HG03565 (cell line): ENCODE data around the gene DIAPH3.

Experiments used
- ATAC-seq: cut with Tn5 transposase; IDR thresholded peaks from one replicate; pipeline ENCODE4 v1.9.1; 2021; ENCODE audit warnings: mild to moderate bottlenecking, moderate library complexity; ENCODE audit not compliant: unreplicated experiment

The DIAPH3 gene

DNA sequence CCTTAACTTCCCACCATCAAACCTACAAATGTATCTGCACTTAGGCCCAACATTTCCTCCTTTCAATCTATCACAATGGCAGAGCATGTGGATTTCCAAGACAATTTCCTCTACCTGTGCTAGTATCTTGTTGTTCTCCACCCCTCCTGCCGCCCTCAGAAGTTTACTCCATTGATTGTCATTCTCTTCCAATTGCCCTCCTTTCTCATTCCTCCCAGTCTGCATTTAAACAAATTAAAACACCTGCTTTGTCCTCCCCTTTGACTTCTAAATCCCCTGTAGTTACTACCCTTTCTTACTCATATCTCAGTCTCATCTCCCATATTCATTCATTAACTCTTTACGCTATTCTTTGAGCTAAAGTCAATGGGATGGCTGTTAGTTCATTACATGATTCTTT lies 370.6 kb downstream of the DIAPH3 start:
- no peak for ATAC-seq

DNA sequence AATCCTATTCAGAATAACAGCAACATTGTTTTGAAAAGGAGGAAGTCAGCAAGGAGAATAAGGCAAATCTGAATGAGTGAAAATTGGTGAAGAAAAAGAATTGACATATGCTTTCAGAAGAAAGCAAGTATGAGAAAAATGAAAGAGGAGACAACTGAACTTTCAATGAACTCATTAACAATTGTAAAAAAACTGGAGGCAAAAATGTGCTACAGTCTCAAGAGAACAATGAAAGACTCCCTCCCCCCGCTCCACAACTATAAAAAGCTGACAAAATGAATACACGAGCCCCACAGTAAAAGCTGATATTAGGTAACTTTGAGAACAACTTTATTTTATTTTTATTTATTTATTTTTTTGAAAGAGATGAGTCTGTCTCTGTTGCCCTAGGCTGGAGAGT lies 373.1 kb downstream of the DIAPH3 start:
- no peak for ATAC-seq

DNA sequence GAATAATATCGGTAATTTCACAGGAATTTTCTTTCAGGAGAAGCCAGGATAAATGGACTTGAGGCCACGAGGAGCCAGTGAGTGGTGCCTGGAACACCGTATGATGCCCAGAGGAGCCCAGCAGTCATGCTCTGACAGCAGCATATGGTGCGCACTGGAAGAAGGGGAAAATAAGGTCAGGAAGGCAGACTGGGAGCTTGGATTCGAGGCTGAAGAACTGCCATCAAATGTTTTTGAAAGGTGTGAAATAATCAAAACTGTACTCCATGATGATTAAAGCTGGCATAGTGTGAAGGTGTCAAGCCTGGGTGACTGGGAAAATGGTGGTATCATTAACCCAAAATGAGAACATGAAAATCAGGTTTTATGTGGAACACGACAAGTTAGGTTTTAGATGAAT lies 374.2 kb downstream of the DIAPH3 start:
- ATAC-seq: no peak

DNA sequence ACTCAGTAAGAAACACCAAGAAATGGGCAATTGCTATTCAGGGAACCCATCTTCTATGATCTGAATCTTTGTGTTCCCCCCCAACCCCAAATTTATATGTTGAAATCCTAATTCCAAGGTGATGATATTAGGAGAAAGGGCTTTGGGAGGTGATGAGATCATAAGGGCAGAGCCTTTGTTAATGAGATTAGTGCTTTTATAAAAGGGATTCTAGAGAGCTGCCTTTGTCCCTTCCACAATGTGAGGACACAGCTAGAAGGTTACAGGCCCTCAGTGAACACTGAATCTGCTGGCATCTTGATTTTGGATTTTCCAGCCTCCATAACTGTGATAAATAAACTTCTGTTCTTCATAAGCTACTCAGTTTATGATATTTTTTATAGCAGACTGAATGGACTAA lies 376.0 kb downstream of the DIAPH3 start:
- ATAC-seq: no peak

DNA sequence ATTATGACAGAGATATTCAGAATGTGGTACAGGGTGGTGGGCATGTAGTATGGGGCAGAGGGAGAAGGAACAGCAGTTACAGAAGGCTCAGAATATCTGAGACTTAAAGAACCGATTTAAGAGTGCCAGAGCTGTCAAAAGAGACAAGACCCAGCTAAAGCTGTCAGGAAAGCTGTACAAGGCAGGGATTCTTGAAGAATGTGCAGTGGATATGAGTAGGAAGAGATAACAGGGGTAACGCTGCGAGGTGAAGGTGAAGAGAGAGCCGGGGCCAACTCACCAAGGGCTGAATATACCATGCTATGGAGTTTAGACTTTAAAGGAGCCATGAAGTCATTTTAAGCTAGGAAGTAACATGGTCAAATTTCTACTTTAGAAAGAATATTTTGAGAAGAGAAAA lies 381.0 kb downstream of the DIAPH3 start:
- ATAC-seq: no peak

DNA sequence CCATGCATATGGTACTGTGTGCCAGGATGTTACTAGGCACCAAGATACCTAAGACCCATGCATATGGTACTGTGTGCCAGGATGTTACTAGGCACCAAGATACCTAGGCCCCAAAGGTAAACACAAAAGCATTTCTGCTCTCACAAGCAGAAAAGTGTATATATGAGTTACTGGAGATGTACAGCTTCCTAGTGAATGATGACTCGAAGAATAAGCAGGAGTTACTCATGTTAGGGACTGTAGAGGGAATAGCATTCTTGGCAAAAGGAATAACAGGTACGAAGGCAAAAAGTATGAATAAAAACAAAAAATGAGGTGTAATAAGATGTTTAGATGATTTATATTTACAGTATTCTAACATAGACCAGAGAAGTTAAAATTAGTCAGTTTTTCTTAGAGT lies 383.7 kb downstream of the DIAPH3 start:
- no peak for ATAC-seq

DNA sequence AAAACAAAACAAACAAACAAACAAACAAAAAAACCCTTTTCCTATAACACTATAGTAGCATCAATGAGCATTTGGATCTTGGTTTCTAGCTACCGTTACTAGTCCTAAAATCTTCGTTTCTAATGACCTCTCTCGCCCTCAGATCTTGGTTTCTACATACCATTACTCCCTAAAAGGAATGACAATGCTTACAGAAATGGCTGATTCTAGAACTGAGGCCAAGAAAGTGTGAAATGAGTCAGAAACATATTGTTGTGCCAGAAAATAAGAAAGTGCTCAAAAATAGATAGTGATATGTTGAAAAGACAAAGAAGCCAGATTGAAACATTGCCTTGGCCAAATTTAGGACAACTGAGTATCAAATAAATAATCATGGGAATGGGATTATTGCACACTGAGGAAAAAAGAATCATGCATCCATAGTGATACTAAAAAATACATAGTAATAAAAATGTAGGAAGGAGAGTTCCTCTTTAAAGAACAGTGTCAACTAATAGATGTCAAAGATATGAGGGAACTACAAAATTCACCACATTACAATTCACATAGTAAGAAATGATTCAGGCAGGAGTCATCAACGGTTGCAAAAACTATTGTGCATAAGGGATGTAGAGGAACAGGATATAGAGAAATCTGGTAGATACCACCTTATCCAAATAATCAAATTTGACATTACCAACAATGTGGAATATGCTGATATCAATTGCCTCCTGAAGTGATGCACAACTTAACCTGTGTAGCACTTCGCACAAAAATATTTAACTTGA lies 386.6 kb downstream of the DIAPH3 start:
- ATAC-seq: no peak

DNA sequence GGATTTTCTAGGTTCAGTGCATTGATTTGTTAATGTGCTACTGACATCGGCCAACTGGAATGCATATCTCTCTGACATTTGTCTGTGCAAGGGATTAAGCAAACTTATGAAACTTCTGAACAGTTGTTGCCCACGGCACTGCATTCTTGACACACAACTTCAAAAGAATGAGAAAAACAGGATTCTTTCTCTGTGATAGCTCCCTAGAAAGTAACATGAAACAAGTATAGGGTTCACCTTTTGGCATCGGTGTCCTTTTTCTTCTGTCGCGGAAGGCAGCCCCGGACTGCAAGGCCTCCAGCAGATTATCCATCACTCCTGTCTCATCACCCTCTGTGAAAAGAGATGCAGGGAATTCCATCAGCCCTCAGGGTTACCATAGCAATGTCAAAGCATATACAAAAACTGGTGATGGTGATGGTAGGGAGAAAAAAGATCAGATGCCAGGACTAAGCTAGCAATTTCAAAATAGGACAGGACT lies 389.2 kb downstream of the DIAPH3 start:
- no peak for ATAC-seq

DNA sequence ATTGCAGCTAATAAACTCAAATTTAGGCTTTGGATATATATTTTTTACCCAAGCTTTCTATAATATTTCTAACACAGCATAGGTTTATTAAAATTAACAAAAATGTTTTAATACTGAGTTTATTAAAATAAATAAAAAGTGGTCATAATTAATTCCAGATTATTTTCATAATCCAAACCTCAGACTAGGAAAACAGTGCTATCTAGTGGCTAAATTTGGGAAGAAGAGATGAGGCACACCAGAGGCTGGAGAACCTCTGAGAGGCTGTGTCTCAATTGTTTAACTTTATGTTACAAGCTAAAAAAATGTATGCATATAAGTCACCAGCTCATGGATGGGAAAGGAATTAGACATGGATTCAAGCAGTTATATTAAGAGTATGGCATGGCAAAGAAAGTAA lies 392.5 kb downstream of the DIAPH3 start:
- no peak for ATAC-seq

DNA sequence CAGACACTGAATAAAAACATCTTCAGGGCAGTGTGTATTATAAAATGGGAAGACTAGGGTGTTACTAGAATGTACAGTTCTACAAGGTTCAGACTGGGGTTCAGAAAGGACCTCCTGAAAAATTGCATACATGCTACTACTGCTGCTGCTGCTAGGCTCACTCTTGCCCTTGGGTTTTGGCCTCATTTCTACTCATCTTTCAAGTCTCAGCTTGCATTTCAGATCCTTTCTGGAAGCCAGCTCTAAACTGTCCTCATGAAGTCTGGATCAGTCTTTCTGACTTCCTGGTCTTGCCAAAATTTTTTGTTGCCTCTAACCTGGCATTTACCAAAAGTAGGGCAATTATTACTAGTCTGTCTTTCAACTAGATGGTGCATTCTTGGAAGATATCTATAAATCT lies 393.3 kb downstream of the DIAPH3 start:
- ATAC-seq: no peak

DNA sequence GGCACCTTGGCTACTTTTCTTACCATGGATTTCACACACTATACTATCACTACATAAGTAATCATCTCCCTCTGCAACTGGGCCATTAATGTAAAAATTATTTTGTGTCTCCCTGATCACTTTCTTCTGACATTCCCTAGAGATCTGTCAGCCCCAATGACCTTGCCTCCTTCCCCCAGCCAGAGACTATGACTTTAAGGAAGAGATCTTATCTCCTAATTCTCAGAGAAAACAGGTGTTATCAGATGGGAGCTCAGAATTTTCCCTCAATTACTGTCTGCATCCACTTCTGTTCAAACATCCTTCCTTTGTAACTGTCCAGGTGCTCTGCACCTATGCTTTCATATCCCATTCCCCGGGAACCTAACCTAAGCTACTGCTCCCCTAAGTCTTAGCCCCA lies 397.5 kb downstream of the DIAPH3 start:
- no peak for ATAC-seq

DNA sequence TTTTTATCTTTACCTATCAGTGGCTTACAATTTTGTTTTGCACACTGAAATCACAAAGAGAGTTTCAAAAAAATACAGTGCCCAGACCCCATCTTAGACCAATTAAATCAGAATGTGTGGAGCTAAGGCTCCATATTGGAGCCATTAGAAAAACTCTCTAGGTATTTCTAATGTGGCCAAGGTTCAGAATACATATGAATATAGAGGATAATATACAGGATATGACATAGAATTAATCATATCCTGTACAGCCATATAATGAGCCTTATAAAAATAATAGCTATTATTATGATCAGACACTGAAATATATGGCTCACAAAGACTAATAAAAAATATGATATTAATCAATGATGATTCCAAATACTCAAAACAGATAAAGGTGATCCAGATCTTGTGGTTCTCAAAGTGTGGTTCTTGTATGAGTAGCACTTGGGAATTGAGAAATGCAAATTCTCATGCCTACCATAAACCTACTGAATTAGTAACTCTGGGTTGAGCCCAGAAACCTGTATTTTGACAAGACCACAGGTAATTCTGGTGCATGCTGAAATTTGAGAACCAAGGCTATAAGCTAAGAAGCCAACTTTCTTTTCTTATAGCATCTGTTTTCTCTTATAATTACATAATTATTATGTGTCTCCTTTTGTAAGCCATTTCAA lies 408.0 kb downstream of the DIAPH3 start:
- peak; percentile 50 for ATAC-seq

DNA sequence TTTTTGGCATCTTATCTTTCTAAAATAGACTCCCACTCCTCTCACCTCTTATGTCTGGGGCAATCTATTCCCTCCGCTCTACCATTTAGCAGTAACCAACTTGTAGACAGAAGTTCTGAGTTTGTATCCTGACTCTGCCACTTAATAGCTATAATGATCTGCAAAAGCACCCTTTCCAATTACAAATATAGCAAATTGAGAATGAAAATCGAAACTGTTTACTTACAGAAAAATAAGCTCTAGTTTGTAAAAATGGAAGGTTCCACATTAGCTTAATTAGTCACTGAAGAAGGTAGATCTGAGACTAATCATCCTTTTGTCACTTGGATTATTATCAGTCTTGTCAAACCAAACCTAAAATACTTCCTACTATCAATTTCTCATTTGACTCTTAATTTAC lies 409.3 kb downstream of the DIAPH3 start:
- no peak for ATAC-seq

DNA sequence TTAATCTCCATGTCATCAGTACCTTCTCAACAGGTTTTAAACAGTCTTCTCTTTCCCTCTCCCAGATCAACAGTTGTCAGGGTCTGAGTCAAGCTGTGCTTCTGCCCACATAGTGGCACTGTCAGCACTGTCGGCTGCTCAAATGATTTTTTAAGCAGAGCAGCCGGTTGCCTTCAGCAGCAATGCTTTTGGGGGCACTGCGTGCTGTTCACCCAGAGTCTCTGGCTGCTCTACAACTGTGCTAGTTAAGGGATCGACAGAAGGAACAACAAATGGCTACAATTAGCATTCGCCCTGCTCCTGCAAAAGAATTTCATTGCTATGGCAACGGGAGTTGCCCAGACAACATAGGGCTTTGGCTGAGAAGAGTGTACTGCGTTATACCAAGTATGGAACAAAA lies 412.9 kb downstream of the DIAPH3 start:
- no peak for ATAC-seq

DNA sequence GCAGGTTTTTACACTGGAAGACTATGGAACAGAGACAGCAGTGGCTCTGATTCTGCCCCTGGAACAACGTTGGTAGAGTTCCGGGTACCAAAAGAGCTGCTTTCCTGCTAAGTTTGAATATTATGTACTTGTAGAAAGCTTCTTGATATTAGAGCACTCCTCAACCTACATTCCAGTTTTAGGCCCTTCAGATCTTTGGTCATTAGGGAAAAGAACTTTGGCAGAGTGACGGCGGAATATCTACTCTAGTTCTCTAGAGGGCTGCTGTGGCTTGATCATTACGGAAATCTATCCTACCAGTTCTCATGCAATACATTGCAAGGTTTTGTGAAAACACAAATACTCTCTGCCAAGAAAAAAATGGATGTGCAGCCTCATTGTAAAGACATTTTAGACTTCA lies 415.7 kb downstream of the DIAPH3 start:
- no peak for ATAC-seq

DNA sequence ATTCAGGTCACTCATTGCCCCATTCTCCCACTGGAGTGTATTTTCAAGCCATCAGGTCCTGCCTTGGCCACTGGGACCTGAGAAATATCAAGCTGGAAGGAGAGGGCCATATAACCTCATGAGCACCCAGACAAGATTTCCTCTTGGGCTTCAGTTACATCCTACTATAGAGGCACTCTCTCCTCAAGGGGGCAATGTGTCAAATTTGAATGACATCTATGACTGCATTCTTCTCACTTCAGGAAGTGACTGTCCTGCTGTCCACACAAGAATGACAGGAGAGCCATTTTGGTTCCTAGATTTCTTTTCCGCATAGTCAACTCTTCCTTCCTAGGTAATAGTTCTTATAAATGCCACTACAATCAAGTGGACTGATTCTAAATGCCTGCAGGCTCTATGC lies 416.2 kb downstream of the DIAPH3 start:
- ATAC-seq: no peak

DNA sequence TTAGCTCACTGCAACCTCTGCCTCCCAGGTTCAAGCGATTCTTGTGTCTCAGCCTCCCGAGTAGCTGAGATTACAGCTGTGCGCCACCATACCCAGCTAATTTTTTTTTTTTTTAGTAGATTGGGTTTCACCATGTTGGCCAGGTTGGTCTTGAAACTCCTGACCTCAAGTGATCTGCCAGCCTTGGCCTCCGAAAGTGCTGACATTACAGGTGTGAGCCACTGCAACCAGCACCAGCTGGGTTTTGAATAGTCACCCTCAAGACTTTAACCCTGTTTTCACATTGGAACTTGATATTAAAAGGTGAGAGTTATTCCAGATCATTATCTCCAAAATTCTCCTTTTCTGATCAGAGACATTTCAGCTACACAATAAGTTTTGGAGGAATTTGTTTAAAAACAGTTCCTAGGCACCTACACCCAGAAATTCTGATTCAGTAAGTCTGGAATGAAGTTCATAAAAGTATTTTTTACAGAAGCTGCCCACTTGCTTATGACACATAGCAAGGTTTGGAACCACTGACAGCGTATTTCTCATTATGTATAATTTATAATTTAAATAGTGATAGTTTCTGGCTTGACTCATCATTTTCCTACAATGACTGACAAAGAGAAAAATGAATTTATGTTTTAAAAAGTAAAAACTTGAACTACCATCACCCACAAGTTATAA lies 417.3 kb downstream of the DIAPH3 start:
- no peak for ATAC-seq

DNA sequence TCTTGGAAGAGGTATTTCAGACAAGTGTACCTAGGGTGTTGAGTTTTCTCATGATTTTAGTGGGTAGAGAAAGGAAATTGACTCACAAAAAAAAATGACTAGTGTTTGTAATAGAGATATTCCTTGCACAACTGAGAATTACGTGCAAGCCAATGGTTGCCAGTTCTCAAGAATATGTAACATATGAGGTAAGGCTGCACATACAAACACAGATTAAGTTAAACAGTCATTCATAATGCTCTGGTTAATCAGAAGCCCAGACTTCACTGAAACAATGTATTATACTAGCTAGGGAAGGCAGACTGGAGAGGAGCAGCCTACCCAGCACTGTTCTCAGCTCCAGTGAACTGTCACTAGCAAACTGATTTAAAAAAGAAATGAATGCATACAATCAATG lies 418.3 kb downstream of the DIAPH3 start:
- ATAC-seq: no peak

DNA sequence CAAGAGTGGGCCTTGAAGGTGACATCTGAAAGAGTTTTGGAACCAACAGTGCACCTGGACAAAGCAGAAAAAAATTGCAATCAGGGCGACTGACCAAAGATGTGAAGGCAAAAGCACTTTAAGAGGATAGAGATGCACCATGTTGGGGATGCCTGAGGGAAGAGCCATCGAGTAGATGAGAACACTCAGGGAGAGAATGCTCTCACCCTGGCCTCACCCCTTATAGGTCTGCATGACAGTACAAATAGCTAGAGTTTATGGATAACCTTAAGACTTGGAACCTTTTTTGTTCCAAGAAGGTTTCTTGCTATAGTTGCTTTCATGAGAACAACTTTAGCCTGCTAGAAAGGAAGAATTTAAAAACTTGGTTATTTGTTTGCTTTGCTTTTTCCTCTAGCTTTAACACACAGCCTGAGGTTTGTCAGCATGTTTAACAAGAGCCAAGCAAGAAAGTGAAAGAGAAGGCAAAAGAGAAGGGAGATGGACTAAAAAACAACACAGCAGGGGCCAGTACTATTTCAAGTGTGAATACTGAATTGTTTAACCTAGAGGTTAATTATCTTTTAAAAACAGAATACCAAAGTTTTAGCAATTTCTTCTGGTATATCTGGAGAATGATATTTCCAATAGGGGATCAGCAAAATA lies 418.9 kb downstream of the DIAPH3 start:
- no peak for ATAC-seq

DNA sequence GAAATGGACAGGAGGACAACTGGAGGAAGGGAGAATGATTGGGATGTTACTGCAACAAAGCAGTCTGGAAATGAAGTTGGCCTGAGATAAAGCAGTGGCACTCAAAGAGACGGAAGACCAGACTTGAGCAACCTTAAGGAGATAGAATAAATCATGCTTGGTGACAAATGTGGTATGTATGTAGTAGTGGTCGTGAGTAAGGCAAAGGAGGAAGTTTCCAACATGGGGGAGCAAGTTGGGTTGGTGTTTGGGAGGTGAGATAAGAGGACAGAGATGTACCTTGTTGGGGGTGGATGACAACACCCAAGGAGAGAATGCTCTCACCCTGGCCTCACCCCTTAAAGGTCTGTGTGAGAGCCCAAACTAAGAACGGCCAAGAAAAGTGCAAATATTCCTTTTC lies 420.5 kb downstream of the DIAPH3 start:
- ATAC-seq: no peak

DNA sequence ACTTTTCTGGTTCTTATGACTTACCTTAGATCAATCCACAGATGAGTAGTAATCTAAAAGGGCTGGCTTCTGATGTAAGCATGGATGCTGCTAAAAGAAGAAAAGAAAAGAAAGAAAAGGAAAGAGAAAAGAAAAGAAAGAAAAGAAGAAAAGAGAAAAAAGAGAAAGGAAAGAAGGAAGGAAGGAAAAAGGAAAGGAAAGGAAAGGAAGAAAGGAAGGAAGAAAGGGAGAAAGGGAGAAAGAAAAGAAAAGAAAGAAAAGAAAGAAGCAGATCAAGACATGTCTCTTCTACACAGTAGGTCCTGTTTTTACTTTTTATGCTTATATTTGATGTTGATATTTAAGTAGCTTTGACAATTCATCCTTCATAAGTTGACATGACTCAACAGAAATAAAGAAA lies 421.3 kb downstream of the DIAPH3 start:
- no peak for ATAC-seq

DNA sequence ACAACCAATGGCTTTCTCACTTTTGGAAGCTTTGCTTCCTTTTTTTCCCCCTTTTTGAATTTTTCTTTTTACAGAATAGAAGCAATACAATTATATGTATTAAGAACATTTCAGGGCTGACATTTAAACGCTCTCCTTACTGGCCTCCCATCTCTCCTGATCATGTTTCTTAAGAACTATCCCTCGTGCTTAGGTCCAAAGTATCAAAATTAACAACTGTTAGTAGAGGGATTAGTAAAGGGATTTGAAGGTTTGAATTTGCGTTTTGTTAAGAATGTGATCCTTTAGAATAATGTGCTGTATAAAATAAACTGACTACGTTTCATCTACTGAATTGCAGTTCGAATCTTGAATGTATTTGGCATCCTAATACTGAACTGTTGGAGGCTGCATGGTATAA lies 424.8 kb downstream of the DIAPH3 start:
- ATAC-seq: no peak
